Natural killer cell (primary cell): ENCODE measurements around the gene SSX2IP. TPM values are rescaled to one million over a fixed set of nuclear protein-coding genes. Genes with fewer than 3 reads are reported as not detected.

Source experiments
- ATAC-seq, 3 donors: fragments of 150-1000 bp in 2 of 3; fragments of 200-7000 bp in 1 of 3; cut with Tn5 transposase; 1 replicate in 1 of 3; 2 replicates in 2 of 3; pipeline ENCODE4 v1.10.0; 2021; ENCODE audit warnings: mild to moderate bottlenecking in 2 of 3, moderate library complexity in 2 of 3
- DNase-seq, 2 donors: peaks; one replicate each; pipeline versions ENCODE4 v3.0.0 to v3.0.0-alpha.2; 2013 to 2021; ENCODE audit warnings: mixed read lengths in 1 of 2
- H3K27ac ChIP-seq: one replicate; pipeline ENCODE4 v1.5.1; 2013; ENCODE audit warnings: mild to moderate bottlenecking, low read length
- H3K27me3 ChIP-seq: one replicate; pipeline ENCODE4 v1.6.1; 2013; ENCODE audit warnings: low read length; ENCODE audit not compliant: control insufficient read depth, insufficient read depth
- H3K36me3 ChIP-seq: one replicate; pipeline ENCODE4 v1.6.1; 2013; ENCODE audit warnings: low read length; ENCODE audit not compliant: control insufficient read depth, insufficient read depth
- H3K4me1 ChIP-seq: one replicate; pipeline ENCODE4 v1.6.1; 2013; ENCODE audit warnings: low read length; ENCODE audit not compliant: control insufficient read depth, insufficient read depth
- H3K4me3 ChIP-seq: one replicate; pipeline ENCODE4 v1.5.1; 2013; ENCODE audit warnings: low read length
- H3K9me3 ChIP-seq: one replicate; pipeline ENCODE4 v1.6.1; 2013; ENCODE audit warnings: low read length; ENCODE audit not compliant: control insufficient read depth, insufficient read depth
- H3K27ac Mint-ChIP-seq, 2 donors: one replicate each; pipeline ENCODE4 v1.8.0; 2022; ENCODE audit warnings: mild to moderate bottlenecking in 2 of 2, mixed read lengths in 2 of 2, moderate library complexity in 1 of 2
- H3K27me3 Mint-ChIP-seq, 2 donors: one replicate each; pipeline ENCODE4 v1.8.0; 2022; ENCODE audit warnings: low read depth in 2 of 2, mixed read lengths in 2 of 2
- H3K36me3 Mint-ChIP-seq: one replicate; pipeline ENCODE4 v1.8.0; 2022; ENCODE audit warnings: mixed read lengths
- H3K4me1 Mint-ChIP-seq, 2 donors: one replicate each; pipeline ENCODE4 v1.8.0; 2022; ENCODE audit warnings: mixed read lengths in 2 of 2
- H3K4me3 Mint-ChIP-seq: one replicate; pipeline ENCODE4 v1.8.0; 2022; ENCODE audit warnings: mild to moderate bottlenecking, moderate library complexity, mixed read lengths
- H3K9me3 Mint-ChIP-seq, 2 donors: one replicate each; pipeline ENCODE4 v1.8.0; 2022; ENCODE audit warnings: mixed read lengths in 2 of 2
- CTCF ChIP-seq: fragments of 200-600 bp; IDR thresholded peaks from one replicate; pipeline ENCODE4 v1.8.0; 2022; ENCODE audit warnings: antibody characterized with exemption
- WGBS: methylation state at CpG from one replicate; pipeline ENCODE4 v1.1.7; 2013; ENCODE audit warnings: missing lambda C conversion rate; ENCODE audit not compliant: insufficient coverage; 5-methylcytosine and 5-hydroxymethylcytosine counted together
- intact Hi-C: fragments of 100-400 bp; cut with micrococcal nuclease; formaldehyde crosslinking; loops from one replicate; pipeline ENCODE4 v1.14.2; 2022
- total RNA-seq, 4 donors: library from RNA; stranded (reverse); fragments of 120-200 nt in 1 of 4; gene quantifications; one replicate each; pipeline versions ENCODE4 v1.2.3 to v1.2.4, GENCODE V29; 2013 to 2022

SSX2IP gene
- total RNA-seq, 3 donors from 2014 or later (not counting 1 experiment from before 2014, with no cell fraction given), result 24.2 to 35.8 (median 27.2) TPM

DNA sequence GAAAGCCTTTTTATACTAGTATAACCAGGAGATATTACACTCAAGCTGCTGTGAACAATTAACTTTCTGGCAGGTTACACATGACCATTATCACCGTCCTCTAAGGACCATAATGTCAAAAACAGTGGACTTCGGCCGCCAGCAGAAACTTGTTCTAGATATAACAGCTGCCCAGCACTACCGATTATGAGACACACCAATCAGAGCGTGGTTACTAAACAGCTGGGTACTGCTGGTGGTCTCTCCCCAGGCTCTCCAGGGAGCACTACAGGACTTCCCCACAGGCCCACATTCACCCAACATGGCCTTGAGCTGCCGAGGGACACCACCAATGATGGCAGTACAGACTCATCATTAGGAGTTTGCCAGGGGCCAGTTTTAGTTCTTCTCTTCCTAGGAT is 58.1 kb downstream of the SSX2IP start:
- H3K27ac ChIP-seq, result no peak overlapping the region
- Mint-ChIP-seq H3K27ac (no peak overlapping the region), H3K27me3 (peaks cover 9 to 31% of the 10 kb centered on the region in 2 donors)

DNA sequence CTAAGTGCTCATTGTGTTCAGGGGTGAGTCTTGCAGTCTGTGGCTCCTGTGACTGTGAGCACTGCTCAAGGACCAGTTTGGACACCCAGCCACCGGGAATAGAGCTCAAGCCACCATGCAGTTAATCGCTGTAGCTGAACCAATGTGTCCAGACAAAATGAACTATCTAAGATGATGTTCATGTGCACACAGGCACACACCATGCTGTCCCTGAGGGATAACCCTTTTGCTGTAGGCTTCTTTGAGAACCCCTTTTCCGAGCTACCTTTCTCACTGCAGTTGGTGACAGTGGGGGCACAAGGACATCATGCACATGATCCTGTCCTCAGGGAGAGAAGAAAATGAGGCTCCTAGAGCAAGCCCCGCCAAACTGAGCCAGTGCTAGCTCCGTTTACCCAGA is 65.4 kb downstream of the SSX2IP start:
- WGBS, result 91% methylated on average over 3 of the region's 5 CpGs

More for the DNA sequence above, 58.1 kb downstream of the SSX2IP start:
- H3K4me1 ChIP-seq, result no peaks in the 10 kb centered on the region
- H3K36me3 ChIP-seq, result no peaks in the 10 kb centered on the region
- WGBS, result 76% methylated on average over 6 of the region's 6 CpGs
- no peak overlapping the region for H3K4me3 ChIP-seq
- Mint-ChIP-seq H3K9me3 (no peaks in the 10 kb centered on the region), H3K4me1 (no peaks in the 10 kb centered on the region), H3K4me3 (no peak overlapping the region), H3K36me3 (no peaks in the 10 kb centered on the region)
- TF ChIP-seq CTCF, result no peak
- DNase-seq (no peak), ATAC-seq (no peak)
- no peaks in the 10 kb centered on the region for H3K9me3 ChIP-seq
- H3K27me3 ChIP-seq, result no peaks in the 10 kb centered on the region
- intact Hi-C loops, result no loop called here

GRCh38 chr1:84621553-84621952 is 68.7 kb downstream of the SSX2IP start:
- Histone ChIP-seq H3K4me3 (no peak overlapping the region), H3K36me3 (no peaks in the 10 kb centered on the region), H3K4me1 (peaks cover 7% of the 10 kb centered on the region), H3K9me3 (no peaks in the 10 kb centered on the region), H3K27me3 (no peaks in the 10 kb centered on the region), H3K27ac (no peak overlapping the region)
- Mint-ChIP-seq H3K4me1 (peaks cover 0 to 6% of the 10 kb centered on the region in 2 donors), H3K27me3 (peaks cover 0 to 3% of the 10 kb centered on the region in 2 donors), H3K4me3 (no peak overlapping the region), H3K36me3 (no peaks in the 10 kb centered on the region), H3K27ac (no peak overlapping the region), H3K9me3 (no peaks in the 10 kb centered on the region)
- no peak for TF ChIP-seq CTCF
- ATAC-seq, result no peak
- no peak for DNase-seq
- intact Hi-C loops, result loop anchor here (1.0 to 10.0 kb wide), 5 partner anchors 114 to 717 kb away; partner anchors contain the start of genes GNG5 and SPATA1
- 91% methylated on average over 14 of the region's 14 CpGs for WGBS

More for the DNA sequence above, 65.4 kb downstream of the SSX2IP start:
- Histone ChIP-seq H3K4me1 (peaks cover 7% of the 10 kb centered on the region), H3K4me3 (no peak overlapping the region), H3K27me3 (no peaks in the 10 kb centered on the region), H3K27ac (no peak overlapping the region), H3K9me3 (no peaks in the 10 kb centered on the region), H3K36me3 (no peaks in the 10 kb centered on the region)
- no peaks in the 10 kb centered on the region for H3K9me3 Mint-ChIP-seq
- H3K27me3 Mint-ChIP-seq, result peaks cover 0 to under 1% of the 10 kb centered on the region in 2 donors
- H3K4me1 Mint-ChIP-seq, result peaks cover 0 to 6% of the 10 kb centered on the region in 2 donors
- no peak for TF ChIP-seq CTCF
- H3K4me3 Mint-ChIP-seq, result no peak overlapping the region
- no peak for DNase-seq
- intact Hi-C loops, result loop anchor here (5.0 to 10.0 kb wide), 4 partner anchors 118 to 720 kb away; partner anchors contain the start of genes GNG5 and SPATA1
- no peaks in the 10 kb centered on the region for H3K36me3 Mint-ChIP-seq
- H3K27ac Mint-ChIP-seq, result no peak overlapping the region
- ATAC-seq, result no peak
